ENCODE data around the gene CPN2.

Gene CPN2

GRCh38 chr3:194296454-194297263, 54.5 kb downstream of the CPN2 start:
- peak overlapping the region; percentile 10 for H3K4me3 ChIP-seq (ENCODE audit: low read length)
- TF ChIP-seq, protein P1, sequence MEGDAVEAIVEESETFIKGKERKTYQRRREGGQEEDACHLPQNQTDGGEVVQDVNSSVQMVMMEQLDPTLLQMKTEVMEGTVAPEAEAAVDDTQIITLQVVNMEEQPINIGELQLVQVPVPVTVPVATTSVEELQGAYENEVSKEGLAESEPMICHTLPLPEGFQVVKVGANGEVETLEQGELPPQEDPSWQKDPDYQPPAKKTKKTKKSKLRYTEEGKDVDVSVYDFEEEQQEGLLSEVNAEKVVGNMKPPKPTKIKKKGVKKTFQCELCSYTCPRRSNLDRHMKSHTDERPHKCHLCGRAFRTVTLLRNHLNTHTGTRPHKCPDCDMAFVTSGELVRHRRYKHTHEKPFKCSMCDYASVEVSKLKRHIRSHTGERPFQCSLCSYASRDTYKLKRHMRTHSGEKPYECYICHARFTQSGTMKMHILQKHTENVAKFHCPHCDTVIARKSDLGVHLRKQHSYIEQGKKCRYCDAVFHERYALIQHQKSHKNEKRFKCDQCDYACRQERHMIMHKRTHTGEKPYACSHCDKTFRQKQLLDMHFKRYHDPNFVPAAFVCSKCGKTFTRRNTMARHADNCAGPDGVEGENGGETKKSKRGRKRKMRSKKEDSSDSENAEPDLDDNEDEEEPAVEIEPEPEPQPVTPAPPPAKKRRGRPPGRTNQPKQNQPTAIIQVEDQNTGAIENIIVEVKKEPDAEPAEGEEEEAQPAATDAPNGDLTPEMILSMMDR (conservative IDR thresholded peaks at IDR 0.05; ENCODE audit: low read depth, low read length), result no peak
- peak; percentile 96 for DNase-seq (ENCODE audit: low read depth)

DNA sequence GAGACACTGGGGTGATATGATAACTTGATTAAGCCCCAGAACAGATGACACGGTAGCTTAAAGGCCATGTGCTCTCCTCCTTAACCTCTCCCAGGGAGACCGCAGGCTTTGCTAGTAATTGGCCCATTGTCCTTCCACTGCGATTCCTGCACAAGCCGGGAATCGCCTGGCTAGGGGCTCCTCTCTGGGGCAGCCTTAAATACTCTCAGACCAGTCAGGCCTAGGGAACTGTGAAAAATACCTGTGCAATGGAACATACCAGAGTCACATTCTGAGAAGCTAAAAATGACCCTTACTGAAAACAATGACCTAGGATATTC, 56.3 kb downstream of the CPN2 start:
- no peak for DNase-seq (ENCODE audit: low read depth)
- H3K4me3 ChIP-seq (ENCODE audit: low read length), result no peak overlapping the region
- TF ChIP-seq, protein P1 (conservative IDR thresholded peaks at IDR 0.05; ENCODE audit: low read depth, low read length), result no peak

GRCh38 chr3:194294199-194294894, 56.8 kb downstream of the CPN2 start:
- H3K4me3 ChIP-seq (ENCODE audit: low read length), result no peak overlapping the region
- TF ChIP-seq, protein P1 (conservative IDR thresholded peaks at IDR 0.05; ENCODE audit: low read depth, low read length), result no peak
- no peak for DNase-seq (ENCODE audit: low read depth)

- TF ChIP-seq, protein P1 (conservative IDR thresholded peaks at IDR 0.05; ENCODE audit: low read depth, low read length), result no peak
- DNase-seq (ENCODE audit: low read depth), result no peak
- no peak overlapping the region for H3K4me3 ChIP-seq (ENCODE audit: low read length)
Measured at GRCh38 chr3:194293546-194294198, 57.5 kb downstream of the CPN2 start.

DNA sequence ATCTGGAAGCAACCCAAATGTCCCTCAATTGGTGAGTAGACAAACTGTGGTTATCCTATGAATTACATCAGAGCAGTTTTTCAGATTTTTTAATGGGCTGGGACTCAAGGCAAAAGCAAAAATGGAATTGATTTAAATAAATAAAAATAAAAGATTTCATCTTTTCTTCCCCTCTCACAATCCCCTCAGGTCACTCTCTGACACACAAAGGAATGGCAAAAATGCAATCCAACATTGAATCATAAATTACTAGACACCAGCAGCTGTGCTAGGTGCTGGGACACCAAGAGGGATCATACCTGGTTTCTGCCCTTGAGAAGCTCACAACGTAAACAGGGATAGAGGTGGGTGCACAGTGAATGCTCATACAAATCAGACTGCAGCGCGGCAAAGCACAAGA, 58.8 kb downstream of the CPN2 start:
- H3K4me3 ChIP-seq (ENCODE audit: low read length), result no peak overlapping the region
- TF ChIP-seq, protein P1 (conservative IDR thresholded peaks at IDR 0.05; ENCODE audit: low read depth, low read length), result no peak
- no peak for DNase-seq (ENCODE audit: low read depth)

Measured in retinal pigment epithelial cell (primary cell).